ENCODE measurements around the gene C11orf58.

C11orf58 gene

DNA sequence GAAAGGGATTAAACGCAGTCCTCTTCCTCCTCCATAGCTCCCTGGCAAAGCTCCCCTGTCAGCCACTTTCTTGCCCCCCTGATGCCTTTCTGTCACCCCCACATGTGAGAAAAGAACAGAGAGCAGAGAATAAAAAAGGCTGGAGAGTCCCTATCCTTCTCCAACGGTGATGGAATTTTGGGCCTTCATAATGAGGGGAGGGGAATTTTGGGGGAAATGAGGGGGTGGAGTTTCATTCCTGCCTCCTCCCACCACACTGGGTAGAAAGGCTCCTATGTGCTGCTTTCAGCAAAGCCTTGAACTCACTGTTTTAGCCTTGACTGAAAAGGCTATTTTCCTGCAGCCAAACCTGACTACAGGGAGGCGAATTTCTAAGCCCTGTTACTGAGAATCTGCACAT lies 59.3 kb downstream of the C11orf58 start:
- peaks cover 6% of the 10 kb centered on the region for H3K4me1 Mint-ChIP-seq (ENCODE audit: low read depth)
- H3K36me3 Mint-ChIP-seq (ENCODE audit: low read depth), result no peaks in the 10 kb centered on the region
- no peak overlapping the region for H3K4me3 Mint-ChIP-seq
- no peaks in the 10 kb centered on the region for H3K9me3 Mint-ChIP-seq
- H3K27me3 Mint-ChIP-seq (ENCODE audit: low read depth), result no peaks in the 10 kb centered on the region
- H3K27ac Mint-ChIP-seq, result no peak overlapping the region

DNA sequence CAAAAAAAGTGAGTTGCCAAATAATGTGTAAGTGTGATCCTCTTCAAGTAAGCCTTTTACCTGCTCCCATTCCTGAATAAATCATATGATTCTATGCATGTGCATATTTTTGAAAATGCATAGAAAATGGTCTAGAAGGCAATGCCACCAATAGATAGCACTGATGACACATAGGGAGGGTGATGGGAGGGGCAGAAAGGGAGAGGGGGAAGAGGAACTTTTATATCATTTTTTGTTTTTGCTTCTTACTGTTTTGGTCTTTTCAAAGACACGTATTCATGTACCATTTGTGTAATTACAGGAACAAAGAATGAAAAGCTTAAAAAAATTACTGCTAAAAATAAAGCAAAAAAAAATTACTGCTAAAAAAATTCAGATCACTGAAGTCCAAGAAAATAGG lies 60.8 kb downstream of the C11orf58 start:
- no peak overlapping the region for H3K27ac Mint-ChIP-seq
- H3K4me3 Mint-ChIP-seq, result no peak overlapping the region
- no peaks in the 10 kb centered on the region for H3K36me3 Mint-ChIP-seq (ENCODE audit: low read depth)
- H3K4me1 Mint-ChIP-seq (ENCODE audit: low read depth), result peaks cover 6% of the 10 kb centered on the region
- no peaks in the 10 kb centered on the region for H3K9me3 Mint-ChIP-seq
- no peaks in the 10 kb centered on the region for H3K27me3 Mint-ChIP-seq (ENCODE audit: low read depth)

- no peaks in the 10 kb centered on the region for H3K9me3 Mint-ChIP-seq
- H3K27me3 Mint-ChIP-seq (ENCODE audit: low read depth), result no peaks in the 10 kb centered on the region
- H3K27ac Mint-ChIP-seq, result no peak overlapping the region
- H3K36me3 Mint-ChIP-seq (ENCODE audit: low read depth), result no peaks in the 10 kb centered on the region
- H3K4me1 Mint-ChIP-seq (ENCODE audit: low read depth), result peaks cover 4% of the 10 kb centered on the region
- no peak overlapping the region for H3K4me3 Mint-ChIP-seq
Measured at GRCh38 chr11:16799890-16800289, 61.4 kb downstream of the C11orf58 start.

DNA sequence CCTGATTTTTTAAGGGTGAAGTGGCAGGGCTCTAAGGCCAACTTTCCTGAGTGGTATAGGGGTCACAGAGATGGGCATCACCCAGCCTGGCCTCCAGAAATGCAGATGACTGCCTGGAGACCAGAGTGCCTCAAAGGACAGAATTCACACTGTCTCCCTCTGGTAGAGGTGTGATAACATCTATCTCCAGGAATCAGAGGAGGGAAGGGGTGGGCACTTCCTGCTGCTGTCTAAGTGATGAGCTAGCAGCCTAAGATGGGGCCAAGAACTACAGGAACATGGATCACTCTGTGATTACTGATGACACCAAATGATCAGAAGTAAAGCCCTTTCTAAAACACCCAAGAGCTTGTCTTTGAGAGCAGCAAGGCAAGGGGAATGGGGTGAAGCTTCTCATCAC lies 61.9 kb downstream of the C11orf58 start:
- Mint-ChIP-seq H3K27ac (no peak overlapping the region), H3K27me3 (ENCODE audit: low read depth) (no peaks in the 10 kb centered on the region), H3K36me3 (ENCODE audit: low read depth) (no peaks in the 10 kb centered on the region), H3K4me3 (no peak overlapping the region), H3K4me1 (ENCODE audit: low read depth) (no peaks in the 10 kb centered on the region), H3K9me3 (no peaks in the 10 kb centered on the region)

DNA sequence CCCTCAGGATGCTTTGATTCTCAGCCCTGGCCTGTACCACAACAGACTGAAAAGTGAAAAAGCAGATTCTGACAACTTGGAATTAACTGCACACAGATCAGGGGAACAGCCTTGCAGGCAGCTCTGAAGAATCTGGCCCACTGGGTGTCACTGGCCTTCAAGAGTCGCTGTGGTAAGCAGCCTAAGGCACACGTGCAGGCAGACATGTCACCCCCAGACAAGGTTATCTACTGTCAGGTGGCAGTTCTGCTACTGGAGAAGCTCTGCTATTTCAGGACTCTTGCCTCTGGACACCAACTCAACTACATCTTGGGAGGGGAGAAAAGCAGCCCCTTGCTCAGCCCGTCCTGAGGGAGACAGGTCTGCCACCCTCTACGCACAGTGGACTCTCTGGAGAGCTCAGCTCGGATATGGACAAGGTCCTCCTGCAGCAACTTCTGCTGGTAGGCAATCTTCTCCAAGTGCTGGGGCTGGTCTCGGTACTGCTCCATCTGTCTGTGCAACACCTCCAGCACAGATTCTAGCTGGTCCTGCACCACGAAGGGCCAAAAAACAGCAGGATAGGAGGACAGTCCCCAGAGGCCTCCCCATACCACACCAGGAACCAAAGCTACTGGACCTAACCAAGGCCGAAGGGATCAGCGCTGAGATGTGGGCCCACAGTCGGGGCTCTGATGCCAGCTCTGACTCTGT lies 63.0 kb downstream of the C11orf58 start:
- no peak overlapping the region for H3K27ac Mint-ChIP-seq
- H3K27me3 Mint-ChIP-seq (ENCODE audit: low read depth), result peaks cover 3% of the 10 kb centered on the region
- H3K4me3 Mint-ChIP-seq, result no peak overlapping the region
- no peaks in the 10 kb centered on the region for H3K36me3 Mint-ChIP-seq (ENCODE audit: low read depth)
- no peaks in the 10 kb centered on the region for H3K4me1 Mint-ChIP-seq (ENCODE audit: low read depth)
- no peaks in the 10 kb centered on the region for H3K9me3 Mint-ChIP-seq

GRCh38 chr11:16804104-16804947 lies 65.9 kb downstream of the C11orf58 start:
- H3K27ac Mint-ChIP-seq, result no peak overlapping the region
- H3K36me3 Mint-ChIP-seq (ENCODE audit: low read depth), result no peaks in the 10 kb centered on the region
- H3K9me3 Mint-ChIP-seq, result no peaks in the 10 kb centered on the region
- no peak overlapping the region for H3K4me3 Mint-ChIP-seq
- no peaks in the 10 kb centered on the region for H3K4me1 Mint-ChIP-seq (ENCODE audit: low read depth)
- peaks cover 3% of the 10 kb centered on the region for H3K27me3 Mint-ChIP-seq (ENCODE audit: low read depth)

GRCh38 chr11:16805938-16806337 lies 67.5 kb downstream of the C11orf58 start:
- Mint-ChIP-seq H3K4me3 (no peak overlapping the region), H3K27ac (no peak overlapping the region), H3K4me1 (ENCODE audit: low read depth) (no peaks in the 10 kb centered on the region), H3K27me3 (ENCODE audit: low read depth) (peaks cover 3% of the 10 kb centered on the region), H3K36me3 (ENCODE audit: low read depth) (no peaks in the 10 kb centered on the region), H3K9me3 (no peaks in the 10 kb centered on the region)

DNA sequence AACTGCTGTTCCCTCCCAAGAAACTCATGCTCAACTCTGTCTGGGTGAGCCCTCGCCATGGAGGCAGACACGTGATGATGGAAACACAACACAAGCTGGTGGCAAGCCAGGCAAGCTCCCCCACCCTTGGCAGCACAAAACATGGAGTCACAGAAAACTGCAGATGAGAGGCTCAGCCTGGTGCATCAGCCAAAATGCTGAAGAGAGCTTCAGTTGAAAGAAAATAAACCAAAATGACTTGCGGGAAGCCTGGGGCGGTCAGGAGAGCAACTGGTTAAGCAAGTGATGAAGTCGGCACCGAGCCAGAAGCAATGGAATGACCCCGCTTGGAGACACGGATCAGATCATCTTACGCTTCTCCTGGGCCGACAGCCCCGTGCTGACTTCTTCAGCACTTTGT lies 68.3 kb downstream of the C11orf58 start:
- Mint-ChIP-seq H3K4me1 (ENCODE audit: low read depth) (no peaks in the 10 kb centered on the region), H3K36me3 (ENCODE audit: low read depth) (no peaks in the 10 kb centered on the region), H3K4me3 (no peak overlapping the region), H3K27ac (no peak overlapping the region), H3K9me3 (no peaks in the 10 kb centered on the region), H3K27me3 (ENCODE audit: low read depth) (peaks cover 3% of the 10 kb centered on the region)

DNA sequence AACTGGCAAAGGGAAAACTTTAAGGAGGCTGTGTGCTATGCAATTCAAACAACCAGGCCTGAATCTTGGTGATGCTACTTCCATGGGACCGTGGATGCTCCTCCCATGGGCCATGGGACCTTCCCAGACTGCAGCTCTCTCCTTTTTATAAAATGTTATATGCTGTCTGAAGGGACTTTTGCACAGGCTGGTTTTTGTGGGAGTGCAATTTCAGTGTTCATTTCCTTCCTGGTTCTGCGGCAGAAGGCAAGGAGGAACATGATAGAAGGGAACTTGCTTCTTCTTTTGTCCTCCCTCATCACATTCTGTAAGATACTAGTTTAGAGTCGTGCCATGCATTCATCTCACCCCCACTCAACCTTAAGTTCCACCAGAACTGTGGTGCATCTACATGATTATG lies 68.9 kb downstream of the C11orf58 start:
- no peak overlapping the region for H3K27ac Mint-ChIP-seq
- H3K4me3 Mint-ChIP-seq, result no peak overlapping the region
- no peaks in the 10 kb centered on the region for H3K4me1 Mint-ChIP-seq (ENCODE audit: low read depth)
- no peaks in the 10 kb centered on the region for H3K9me3 Mint-ChIP-seq
- H3K36me3 Mint-ChIP-seq (ENCODE audit: low read depth), result no peaks in the 10 kb centered on the region
- peaks cover 3% of the 10 kb centered on the region for H3K27me3 Mint-ChIP-seq (ENCODE audit: low read depth)
